ENCODE measurements around the gene PARP2.
"Not testable (repeated sequence)": the region's sequence is repeated elsewhere in the genome, so short reads cannot be mapped to it uniquely, and the experiment has no call there.

The PARP2 gene
- 22.2 to 27.1 reads per million in 2 donors for total RNA-seq

GRCh38 chr14:20343092-20343861 is at the start of gene PARP2:
Gene PARP2, plus strand, starts transcription at chr14:20343635. Its CDS starts 7 bp downstream, at chr14:20343642.
- DNase-seq = peak; percentile 85

GRCh38 chr14:20294636-20295035 is 48.8 kb upstream of the PARP2 start:
- DNase-seq = no peak

GRCh38 chr14:20295067-20295466 is 48.4 kb upstream of the PARP2 start:
- DNase-seq = no peak

DNA sequence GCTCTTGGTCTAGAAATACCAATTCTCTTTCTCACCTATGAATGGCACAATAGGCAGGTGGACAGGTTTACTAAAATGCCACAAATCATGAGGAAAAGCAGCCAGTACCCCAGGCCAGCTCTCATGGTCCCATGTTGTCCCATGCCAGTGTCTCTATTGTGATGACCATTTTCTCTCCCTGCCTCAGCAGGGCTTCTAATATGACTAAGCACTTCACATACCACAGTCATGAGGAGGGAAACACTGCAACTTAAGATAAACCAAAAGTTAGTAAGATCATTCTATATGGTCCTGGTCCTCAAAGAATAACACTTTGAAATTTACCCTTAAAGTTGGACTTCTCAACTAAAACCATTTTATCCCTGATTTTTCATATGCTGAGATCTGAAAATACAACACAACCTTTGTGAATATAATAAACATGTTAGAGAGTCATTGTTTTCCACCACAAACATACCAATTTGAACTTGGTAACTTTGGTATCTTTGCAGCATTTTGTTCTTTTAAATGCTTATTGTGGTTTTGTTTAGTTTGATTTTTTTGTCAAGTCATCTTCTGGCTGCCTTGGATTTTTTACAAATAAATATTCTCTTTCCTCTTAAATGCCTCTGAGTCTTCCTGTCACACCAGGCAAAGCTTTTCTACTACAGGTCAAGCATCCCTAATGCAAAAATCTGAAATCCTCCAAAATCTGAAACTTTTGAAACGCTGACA is 41.2 kb upstream of the PARP2 start:
- no peak for DNase-seq

DNA sequence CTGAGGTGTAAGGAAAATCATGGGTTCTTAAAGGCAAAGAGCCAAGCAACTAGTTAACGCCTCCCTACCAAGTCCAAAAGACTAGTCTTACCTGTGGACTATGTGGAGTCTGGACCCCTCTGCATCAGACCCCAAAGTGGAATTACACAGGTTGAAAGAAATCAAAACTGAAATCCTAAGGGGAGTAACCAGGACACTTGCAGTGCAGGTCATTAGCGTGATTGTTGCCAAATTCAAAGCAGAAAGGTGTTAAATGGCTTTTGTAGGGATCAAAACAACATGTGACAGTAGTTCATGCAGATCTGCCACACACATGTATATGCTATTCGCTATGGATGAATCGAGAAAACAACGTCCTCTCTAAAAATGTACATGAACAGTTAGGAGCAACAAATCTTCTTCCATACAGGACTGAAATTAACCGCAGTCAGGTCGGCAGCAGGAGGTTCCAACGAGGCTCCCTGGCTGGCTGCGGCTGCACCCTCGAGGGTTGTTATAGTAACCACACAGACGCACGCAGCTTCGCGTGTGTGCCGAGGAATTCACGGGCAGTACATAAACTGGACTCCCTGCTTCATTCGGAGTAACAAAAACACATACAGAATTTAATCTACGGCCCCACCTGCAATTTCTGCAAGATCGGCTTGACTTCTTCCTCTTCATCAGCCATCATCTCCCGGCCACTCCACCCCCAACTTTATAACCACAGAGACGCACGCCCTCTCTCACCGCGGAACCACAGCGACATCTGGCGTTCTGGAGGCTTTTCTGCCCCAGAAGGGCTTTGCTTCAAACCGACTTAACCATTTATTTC is 38.0 kb upstream of the PARP2 start, which contains the start of gene TTC5:
Gene TTC5, minus strand, starts transcription at position 687 of the 814 bp plus-strand sequence. Its CDS starts 14 bp downstream, at position 673.
- peak; percentile 36 for DNase-seq

GRCh38 chr14:20306079-20306423 is 37.4 kb upstream of the PARP2 start:
- no peak for DNase-seq

- DNase-seq = no peak
Observed at GRCh38 chr14:20314026-20314425, 29.4 kb upstream of the PARP2 start.

DNA sequence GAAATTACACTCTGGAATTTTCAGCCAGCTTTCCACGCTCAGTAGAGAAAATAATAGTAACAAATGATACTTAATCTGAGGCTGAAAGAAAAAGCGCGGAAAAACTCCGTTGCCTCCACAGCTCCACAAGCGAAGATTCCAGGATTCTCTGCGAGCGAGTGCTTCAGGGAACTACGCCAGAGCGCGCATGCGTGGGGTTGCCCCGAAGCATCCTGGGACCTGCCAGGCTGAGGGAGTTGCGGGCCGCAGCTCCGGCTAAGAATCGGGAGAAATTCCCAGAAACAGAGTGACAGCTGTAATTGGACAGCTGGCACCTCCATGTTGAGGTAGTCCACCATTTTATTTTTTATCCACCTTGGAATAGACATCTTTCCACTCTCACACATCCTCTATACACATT is 25.7 kb upstream of the PARP2 start:
- DNase-seq = no peak

GRCh38 chr14:20327005-20327869 is 16.2 kb upstream of the PARP2 start:
- no peak for DNase-seq

GRCh38 chr14:20328705-20329104 is 14.7 kb upstream of the PARP2 start:
- DNase-seq = no peak

DNA sequence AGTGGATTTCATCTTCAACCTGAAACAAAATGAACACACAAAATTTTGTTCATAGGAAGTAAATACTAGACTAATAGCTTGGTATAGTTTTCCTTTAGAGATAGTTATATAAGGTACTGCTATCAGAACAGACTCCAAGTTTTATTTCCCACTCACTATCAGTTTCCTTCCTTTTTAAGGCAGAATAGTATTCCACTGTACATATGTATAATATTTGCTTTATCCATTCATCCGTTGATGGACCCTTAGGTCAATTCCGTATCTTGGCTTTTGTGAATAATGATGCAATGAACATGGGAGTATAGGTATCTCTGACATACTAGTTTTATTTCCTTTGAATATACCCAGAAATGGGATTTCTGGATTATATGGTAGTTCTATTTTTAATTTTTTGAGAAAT is 14.1 kb upstream of the PARP2 start:
- no peak for DNase-seq

GRCh38 chr14:20331053-20331613 is 12.3 kb upstream of the PARP2 start:
- no peak for DNase-seq

DNA sequence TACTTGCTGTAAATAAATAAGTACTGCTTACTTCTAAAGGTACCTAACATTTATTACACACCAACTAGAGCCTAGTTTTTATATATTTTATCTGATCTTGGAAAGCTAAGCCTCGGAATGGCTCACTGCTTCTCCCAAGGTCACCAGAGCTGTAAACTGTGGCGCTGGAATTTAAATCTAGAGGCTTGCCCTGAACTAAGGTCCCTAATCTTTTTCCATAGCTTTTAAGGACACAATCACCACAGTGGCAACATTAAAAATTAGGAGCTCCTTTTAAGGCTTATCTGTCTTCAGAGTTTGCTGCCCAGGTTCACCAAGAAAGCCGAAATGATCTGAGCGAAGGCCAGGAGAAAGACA is 11.0 kb upstream of the PARP2 start:
- no peak for DNase-seq

GRCh38 chr14:20332788-20333493 is 10.5 kb upstream of the PARP2 start, which contains the start of gene CCNB1IP1:
Gene CCNB1IP1, minus strand, starts transcription at chr14:20333279. Its CDS starts 16,756 bp downstream, at chr14:20316523.
- no peak for DNase-seq

- no peak for DNase-seq
Observed at GRCh38 chr14:20333494-20333841, 10.0 kb upstream of the PARP2 start.

DNA sequence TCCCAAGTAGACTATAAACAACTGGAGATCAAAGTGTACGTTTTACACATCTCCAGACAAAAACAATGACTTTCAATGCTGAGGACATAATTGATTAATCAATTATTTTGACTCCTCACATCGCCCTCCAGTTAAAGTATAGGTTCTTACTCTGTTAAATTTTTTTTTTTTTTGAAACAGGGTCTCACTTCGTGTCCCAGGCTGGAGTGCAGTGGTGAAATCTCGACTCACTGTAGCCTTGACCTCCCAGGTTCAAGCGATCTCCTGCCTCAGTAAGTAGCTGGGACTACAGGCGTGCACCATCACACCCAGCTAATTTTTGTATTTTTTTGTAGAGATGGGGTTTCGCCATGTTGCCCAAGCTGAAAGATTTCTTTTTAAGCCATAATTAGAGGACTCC is 9.4 kb upstream of the PARP2 start:
- DNase-seq = no peak

DNA sequence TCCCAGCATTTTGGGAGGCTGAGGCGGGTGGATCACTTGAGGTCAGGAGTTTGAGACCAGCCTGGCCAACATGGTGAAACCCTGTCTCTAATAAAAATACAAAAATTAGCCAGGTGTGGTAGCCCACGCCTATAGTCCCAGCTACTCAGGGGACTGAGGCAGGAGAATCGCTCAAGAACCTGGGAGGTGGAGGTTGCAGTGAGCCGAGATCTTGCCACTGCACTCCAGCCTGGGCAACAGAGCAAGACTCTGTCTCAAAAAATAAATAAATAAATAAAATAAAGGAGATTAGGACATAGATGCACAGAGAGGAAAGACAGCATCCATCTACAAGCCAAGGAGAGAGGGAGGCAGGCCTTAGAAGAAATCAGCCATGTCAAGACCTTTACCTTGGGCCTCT is 2.4 kb upstream of the PARP2 start:
- not testable (repeated sequence) for DNase-seq

GRCh38 chr14:20341646-20342045 is 1.8 kb upstream of the PARP2 start:
- no peak for DNase-seq

DNA sequence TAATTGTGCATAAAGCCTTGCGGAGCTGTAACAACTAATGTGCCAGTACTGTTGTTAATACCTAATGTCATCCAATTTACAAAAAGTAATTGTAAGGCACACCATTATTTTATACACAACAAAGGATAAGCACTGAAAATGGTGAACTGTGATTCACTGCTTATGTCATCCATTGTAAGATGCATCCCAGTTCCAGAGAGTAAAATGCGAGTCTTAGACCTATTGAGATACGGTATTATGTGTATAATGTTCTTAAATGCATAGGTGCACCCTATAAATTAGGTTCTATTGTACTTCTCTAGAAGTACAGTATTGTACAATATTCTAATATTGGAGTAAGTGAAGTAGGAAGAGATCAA is 406 bp downstream of the PARP2 start:
- DNase-seq = no peak

DNA sequence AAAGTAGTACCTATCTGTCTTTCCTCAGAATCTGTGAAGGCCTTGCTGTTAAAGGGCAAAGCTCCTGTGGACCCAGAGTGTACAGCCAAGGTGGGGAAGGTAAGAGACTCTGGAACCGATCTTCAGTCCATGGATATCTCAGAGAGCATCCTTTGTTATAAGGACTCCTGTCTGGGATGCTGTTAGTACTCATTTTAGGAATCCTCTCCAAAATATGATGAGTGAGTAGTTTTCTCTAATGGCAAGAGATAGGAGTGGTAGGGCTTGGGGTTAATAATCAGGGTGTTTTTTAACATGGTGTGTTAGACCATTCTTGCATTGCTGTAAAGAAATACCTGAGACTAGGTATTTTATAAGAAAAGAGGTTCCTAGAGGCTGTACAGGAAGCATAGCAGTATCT is 1.9 kb downstream of the PARP2 start:
- no peak for DNase-seq

GRCh38 chr14:20346713-20347112 is 3.3 kb downstream of the PARP2 start:
- DNase-seq = no peak

- DNase-seq = no peak
Observed at GRCh38 chr14:20347747-20348146, 4.3 kb downstream of the PARP2 start.
